WTC11 (cell line): Measurements from ENCODE around the gene SYNGAP1. TPM values are rescaled to one million over a fixed set of nuclear protein-coding genes. Genes with fewer than 3 reads are reported as not detected.
A peak's percentile ranks its signal among the peaks of the same experiment; 100 is the strongest.

Source experiments
- ATAC-seq: fragments of 200-7000 bp; cut with Tn5 transposase; 2 replicates; pipeline ENCODE4 v1.10.0; 2021; ENCODE audit warnings: mild to moderate bottlenecking, moderate library complexity
- CTCF ChIA-PET: fragments of 300-600 bp; sonication (Branson Sonifier 250); formaldehyde crosslinking; loops from one replicate; lab custom pipeline; 2021; ENCODE audit warnings: antibody characterized with exemption; lab: Charles Lee
- POLR2A ChIA-PET: fragments of 350-600 bp; sonication (Branson Sonifier 250); formaldehyde crosslinking; loops from one replicate; lab custom pipeline; 2021; ENCODE audit warnings: antibody characterized with exemption; lab: Charles Lee
- DNase-seq: peaks from one replicate; pipeline ENCODE4 v3.0.0; 2021; ENCODE audit warnings: low spot score
- H3K27ac Mint-ChIP-seq: 2 replicates; pipeline ENCODE4 v1.8.0; 2021; ENCODE audit warnings: mixed read lengths
- H3K27me3 Mint-ChIP-seq: 2 replicates; pipeline ENCODE4 v1.8.0; 2021; ENCODE audit warnings: low read depth, mild to moderate bottlenecking, moderate library complexity, mixed read lengths
- H3K36me3 Mint-ChIP-seq: 2 replicates; pipeline ENCODE4 v1.8.0; 2021; ENCODE audit warnings: mixed read lengths
- H3K4me1 Mint-ChIP-seq: 2 replicates; pipeline ENCODE4 v1.8.0; 2022; ENCODE audit warnings: mixed read lengths
- H3K4me3 Mint-ChIP-seq: 2 replicates; pipeline ENCODE4 v1.8.0; 2021; ENCODE audit warnings: mild to moderate bottlenecking, moderate library complexity, mixed read lengths
- H3K9me3 Mint-ChIP-seq: 2 replicates; pipeline ENCODE4 v1.8.0; 2021; ENCODE audit warnings: mixed read lengths
- FOXJ3 ChIP-seq: sonication (generic); formaldehyde crosslinking; IDR thresholded peaks from 2 replicates; pipeline ENCODE4 v1.9.0; 2021; ENCODE audit warnings: missing genetic modification reagents, mild to moderate bottlenecking, borderline replicate concordance
- FOXK1 ChIP-seq: sonication (generic); formaldehyde crosslinking; IDR thresholded peaks from 2 replicates; pipeline ENCODE4 v1.8.0; 2022; ENCODE audit warnings: mild to moderate bottlenecking, moderate library complexity, missing genetic modification reagents
- MXD4 ChIP-seq: fragments of 250-450 bp; sonication (Bioruptor Pico); IDR thresholded peaks from 2 replicates; pipeline ENCODE4 v1.8.0; 2021; ENCODE audit warnings: mild to moderate bottlenecking, moderate library complexity, borderline replicate concordance
- NFE2L1 ChIP-seq: sonication (generic); formaldehyde crosslinking; IDR thresholded peaks from 2 replicates; pipeline ENCODE4 v1.8.1; 2023; ENCODE audit warnings: missing genetic modification reagents
- NR1H2 ChIP-seq: sonication (generic); formaldehyde crosslinking; IDR thresholded peaks from 2 replicates; pipeline ENCODE4 v1.9.0; 2021; ENCODE audit warnings: mild to moderate bottlenecking, moderate library complexity, missing genetic modification reagents
- TCF7 ChIP-seq: sonication (generic); formaldehyde crosslinking; IDR thresholded peaks from 2 replicates; pipeline ENCODE4 v1.8.0; 2022; ENCODE audit warnings: mild to moderate bottlenecking, low read depth, missing genetic modification reagents, moderate library complexity
- ZNF317 ChIP-seq: sonication (generic); formaldehyde crosslinking; IDR thresholded peaks from 2 replicates; pipeline ENCODE4 v1.8.1; 2023; ENCODE audit warnings: low read depth, mild to moderate bottlenecking, moderate library complexity, missing genetic modification reagents, borderline replicate concordance
- ZNF423 ChIP-seq: fragments of 250-450 bp; sonication (Bioruptor Pico); IDR thresholded peaks from 2 replicates; pipeline ENCODE4 v2.1.2; 2022; ENCODE audit warnings: mild to moderate bottlenecking, moderate library complexity
- ZNF671 ChIP-seq: fragments of 250-450 bp; sonication (Bioruptor Pico); IDR thresholded peaks from 2 replicates; pipeline ENCODE4 v1.8.0; 2021; ENCODE audit warnings: mild to moderate bottlenecking
- total RNA-seq: library from RNA; stranded (reverse); gene quantifications from 3 replicates; pipeline ENCODE4 v1.2.3, GENCODE V29; 2021
- TF ChIP-seq, protein P1 (sequence below): fragments of 250-450 bp; sonication (Bioruptor Pico); IDR thresholded peaks from 2 replicates; pipeline ENCODE4 v1.9.0; 2021; ENCODE audit warnings: mild to moderate bottlenecking
- TF ChIP-seq, protein P2 (sequence below): sonication (generic); formaldehyde crosslinking; conservative IDR thresholded peaks from 2 replicates; pipeline ENCODE4 v1.8.1; 2022; ENCODE audit warnings: mild to moderate bottlenecking, missing genetic modification reagents
- TF ChIP-seq, protein P3 (sequence below): sonication (generic); formaldehyde crosslinking; IDR thresholded peaks from 2 replicates; pipeline ENCODE4 v1.8.0; 2022; ENCODE audit warnings: mild to moderate bottlenecking, missing genetic modification reagents
- TF ChIP-seq, protein P4 (sequence below): fragments of 250-450 bp; sonication (Bioruptor Pico); IDR thresholded peaks from 2 replicates; pipeline ENCODE4 v1.9.0; 2021; ENCODE audit warnings: moderate library complexity, mild to moderate bottlenecking, inconsistent platforms, borderline replicate concordance
- TF ChIP-seq, protein P5 (sequence below): sonication (generic); formaldehyde crosslinking; IDR thresholded peaks from 2 replicates; pipeline ENCODE4 v1.8.1; 2023; ENCODE audit warnings: mild to moderate bottlenecking, missing genetic modification reagents
- TF ChIP-seq, protein P6 (sequence below): fragments of 250-450 bp; sonication (Bioruptor Pico); IDR thresholded peaks from 2 replicates; pipeline ENCODE4 v1.8.0; 2021; ENCODE audit warnings: mild to moderate bottlenecking
- TF ChIP-seq, protein P7 (sequence below): fragments of 250-450 bp; sonication (Bioruptor Pico); IDR thresholded peaks from 2 replicates; pipeline ENCODE4 v2.1.2; 2022; ENCODE audit warnings: mild to moderate bottlenecking, moderate library complexity
- TF ChIP-seq, protein P8 (sequence below): sonication (generic); formaldehyde crosslinking; IDR thresholded peaks from 2 replicates; pipeline ENCODE4 v1.8.1; 2023; ENCODE audit warnings: mild to moderate bottlenecking, missing genetic modification reagents, borderline replicate concordance

SYNGAP1 gene
- total RNA-seq, 1 experiment from 2014 or later = 139 TPM

DNA sequence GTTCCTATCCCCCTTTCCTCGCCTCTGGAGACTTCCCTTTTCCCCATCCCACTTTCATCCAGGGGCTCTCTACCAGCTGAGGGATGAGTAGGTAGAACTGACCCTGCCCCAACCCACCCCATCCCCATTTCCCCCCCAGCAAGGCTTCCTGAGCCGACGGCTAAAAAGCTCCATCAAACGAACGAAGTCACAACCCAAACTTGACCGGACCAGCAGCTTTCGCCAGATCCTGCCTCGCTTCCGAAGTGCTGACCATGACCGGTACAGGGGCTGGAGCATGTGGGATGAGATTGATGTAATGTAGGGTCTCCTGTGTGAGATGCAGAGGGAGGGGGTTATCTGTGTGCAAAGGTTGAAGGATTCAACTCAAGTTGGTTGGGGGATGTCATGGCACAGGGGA lies 12.7 kb downstream of the SYNGAP1 start:
- H3K36me3 Mint-ChIP-seq = peaks cover 26% of the 10 kb centered on the region
- peak overlapping the region; percentile 93 for H3K27ac Mint-ChIP-seq
- H3K27me3 Mint-ChIP-seq = no peaks in the 10 kb centered on the region
- ATAC-seq (no peak), DNase-seq (no peak)
- no peaks in the 10 kb centered on the region for H3K9me3 Mint-ChIP-seq
- CTCF ChIA-PET = interaction anchor here (0.9 to 1.5 kb wide), 4 partner anchors 14 to 155 kb away, joined by 3 to 7 read pairs (median 4); partner anchors contain the start of genes B3GALT4, CUTA and ZBTB9
- no peak for TF ChIP-seq NR1H2
- TF ChIP-seq, protein P1, sequence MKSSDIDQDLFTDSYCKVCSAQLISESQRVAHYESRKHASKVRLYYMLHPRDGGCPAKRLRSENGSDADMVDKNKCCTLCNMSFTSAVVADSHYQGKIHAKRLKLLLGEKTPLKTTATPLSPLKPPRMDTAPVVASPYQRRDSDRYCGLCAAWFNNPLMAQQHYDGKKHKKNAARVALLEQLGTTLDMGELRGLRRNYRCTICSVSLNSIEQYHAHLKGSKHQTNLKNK (CRISPR knock-in tag) = no peak
- TF ChIP-seq, protein P2, sequence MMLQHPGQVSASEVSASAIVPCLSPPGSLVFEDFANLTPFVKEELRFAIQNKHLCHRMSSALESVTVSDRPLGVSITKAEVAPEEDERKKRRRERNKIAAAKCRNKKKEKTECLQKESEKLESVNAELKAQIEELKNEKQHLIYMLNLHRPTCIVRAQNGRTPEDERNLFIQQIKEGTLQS (CRISPR knock-in tag) = no peak
- TF ChIP-seq NFE2L1 = no peak
- no peak for TF ChIP-seq FOXJ3 (CRISPR knock-in tag)
- no peak for TF ChIP-seq FOXK1 (CRISPR knock-in tag)
- TF ChIP-seq, protein P3, sequence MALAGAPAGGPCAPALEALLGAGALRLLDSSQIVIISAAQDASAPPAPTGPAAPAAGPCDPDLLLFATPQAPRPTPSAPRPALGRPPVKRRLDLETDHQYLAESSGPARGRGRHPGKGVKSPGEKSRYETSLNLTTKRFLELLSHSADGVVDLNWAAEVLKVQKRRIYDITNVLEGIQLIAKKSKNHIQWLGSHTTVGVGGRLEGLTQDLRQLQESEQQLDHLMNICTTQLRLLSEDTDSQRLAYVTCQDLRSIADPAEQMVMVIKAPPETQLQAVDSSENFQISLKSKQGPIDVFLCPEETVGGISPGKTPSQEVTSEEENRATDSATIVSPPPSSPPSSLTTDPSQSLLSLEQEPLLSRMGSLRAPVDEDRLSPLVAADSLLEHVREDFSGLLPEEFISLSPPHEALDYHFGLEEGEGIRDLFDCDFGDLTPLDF = no peak
- TF ChIP-seq, protein P4, sequence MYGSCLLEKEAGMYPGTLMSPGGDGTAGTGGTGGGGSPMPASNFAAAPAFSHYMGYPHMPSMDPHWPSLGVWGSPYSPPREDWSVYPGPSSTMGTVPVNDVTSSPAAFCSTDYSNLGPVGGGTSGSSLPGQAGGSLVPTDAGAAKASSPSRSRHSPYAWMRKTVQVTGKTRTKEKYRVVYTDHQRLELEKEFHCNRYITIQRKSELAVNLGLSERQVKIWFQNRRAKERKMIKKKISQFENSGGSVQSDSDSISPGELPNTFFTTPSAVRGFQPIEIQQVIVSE (CRISPR knock-in tag) = no peak
- no peak for TF ChIP-seq ZNF317
- TF ChIP-seq, protein P5, sequence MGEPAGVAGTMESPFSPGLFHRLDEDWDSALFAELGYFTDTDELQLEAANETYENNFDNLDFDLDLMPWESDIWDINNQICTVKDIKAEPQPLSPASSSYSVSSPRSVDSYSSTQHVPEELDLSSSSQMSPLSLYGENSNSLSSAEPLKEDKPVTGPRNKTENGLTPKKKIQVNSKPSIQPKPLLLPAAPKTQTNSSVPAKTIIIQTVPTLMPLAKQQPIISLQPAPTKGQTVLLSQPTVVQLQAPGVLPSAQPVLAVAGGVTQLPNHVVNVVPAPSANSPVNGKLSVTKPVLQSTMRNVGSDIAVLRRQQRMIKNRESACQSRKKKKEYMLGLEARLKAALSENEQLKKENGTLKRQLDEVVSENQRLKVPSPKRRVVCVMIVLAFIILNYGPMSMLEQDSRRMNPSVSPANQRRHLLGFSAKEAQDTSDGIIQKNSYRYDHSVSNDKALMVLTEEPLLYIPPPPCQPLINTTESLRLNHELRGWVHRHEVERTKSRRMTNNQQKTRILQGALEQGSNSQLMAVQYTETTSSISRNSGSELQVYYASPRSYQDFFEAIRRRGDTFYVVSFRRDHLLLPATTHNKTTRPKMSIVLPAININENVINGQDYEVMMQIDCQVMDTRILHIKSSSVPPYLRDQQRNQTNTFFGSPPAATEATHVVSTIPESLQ (CRISPR knock-in tag) = no peak
- TF ChIP-seq, protein P6, sequence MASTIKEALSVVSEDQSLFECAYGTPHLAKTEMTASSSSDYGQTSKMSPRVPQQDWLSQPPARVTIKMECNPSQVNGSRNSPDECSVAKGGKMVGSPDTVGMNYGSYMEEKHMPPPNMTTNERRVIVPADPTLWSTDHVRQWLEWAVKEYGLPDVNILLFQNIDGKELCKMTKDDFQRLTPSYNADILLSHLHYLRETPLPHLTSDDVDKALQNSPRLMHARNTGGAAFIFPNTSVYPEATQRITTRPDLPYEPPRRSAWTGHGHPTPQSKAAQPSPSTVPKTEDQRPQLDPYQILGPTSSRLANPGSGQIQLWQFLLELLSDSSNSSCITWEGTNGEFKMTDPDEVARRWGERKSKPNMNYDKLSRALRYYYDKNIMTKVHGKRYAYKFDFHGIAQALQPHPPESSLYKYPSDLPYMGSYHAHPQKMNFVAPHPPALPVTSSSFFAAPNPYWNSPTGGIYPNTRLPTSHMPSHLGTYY (CRISPR knock-in tag) = no peak
- TF ChIP-seq, protein P7, sequence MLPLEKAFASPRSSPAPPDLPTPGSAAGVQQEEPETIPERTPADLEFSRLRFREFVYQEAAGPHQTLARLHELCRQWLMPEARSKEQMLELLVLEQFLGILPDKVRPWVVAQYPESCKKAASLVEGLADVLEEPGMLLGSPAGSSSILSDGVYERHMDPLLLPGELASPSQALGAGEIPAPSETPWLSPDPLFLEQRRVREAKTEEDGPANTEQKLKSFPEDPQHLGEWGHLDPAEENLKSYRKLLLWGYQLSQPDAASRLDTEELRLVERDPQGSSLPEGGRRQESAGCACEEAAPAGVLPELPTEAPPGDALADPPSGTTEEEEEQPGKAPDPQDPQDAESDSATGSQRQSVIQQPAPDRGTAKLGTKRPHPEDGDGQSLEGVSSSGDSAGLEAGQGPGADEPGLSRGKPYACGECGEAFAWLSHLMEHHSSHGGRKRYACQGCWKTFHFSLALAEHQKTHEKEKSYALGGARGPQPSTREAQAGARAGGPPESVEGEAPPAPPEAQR (CRISPR knock-in tag) = no peak
- no peak for TF ChIP-seq TCF7
- TF ChIP-seq ZNF671 = no peak
- no peak for TF ChIP-seq ZNF423 (CRISPR knock-in tag)
- TF ChIP-seq, protein P8, sequence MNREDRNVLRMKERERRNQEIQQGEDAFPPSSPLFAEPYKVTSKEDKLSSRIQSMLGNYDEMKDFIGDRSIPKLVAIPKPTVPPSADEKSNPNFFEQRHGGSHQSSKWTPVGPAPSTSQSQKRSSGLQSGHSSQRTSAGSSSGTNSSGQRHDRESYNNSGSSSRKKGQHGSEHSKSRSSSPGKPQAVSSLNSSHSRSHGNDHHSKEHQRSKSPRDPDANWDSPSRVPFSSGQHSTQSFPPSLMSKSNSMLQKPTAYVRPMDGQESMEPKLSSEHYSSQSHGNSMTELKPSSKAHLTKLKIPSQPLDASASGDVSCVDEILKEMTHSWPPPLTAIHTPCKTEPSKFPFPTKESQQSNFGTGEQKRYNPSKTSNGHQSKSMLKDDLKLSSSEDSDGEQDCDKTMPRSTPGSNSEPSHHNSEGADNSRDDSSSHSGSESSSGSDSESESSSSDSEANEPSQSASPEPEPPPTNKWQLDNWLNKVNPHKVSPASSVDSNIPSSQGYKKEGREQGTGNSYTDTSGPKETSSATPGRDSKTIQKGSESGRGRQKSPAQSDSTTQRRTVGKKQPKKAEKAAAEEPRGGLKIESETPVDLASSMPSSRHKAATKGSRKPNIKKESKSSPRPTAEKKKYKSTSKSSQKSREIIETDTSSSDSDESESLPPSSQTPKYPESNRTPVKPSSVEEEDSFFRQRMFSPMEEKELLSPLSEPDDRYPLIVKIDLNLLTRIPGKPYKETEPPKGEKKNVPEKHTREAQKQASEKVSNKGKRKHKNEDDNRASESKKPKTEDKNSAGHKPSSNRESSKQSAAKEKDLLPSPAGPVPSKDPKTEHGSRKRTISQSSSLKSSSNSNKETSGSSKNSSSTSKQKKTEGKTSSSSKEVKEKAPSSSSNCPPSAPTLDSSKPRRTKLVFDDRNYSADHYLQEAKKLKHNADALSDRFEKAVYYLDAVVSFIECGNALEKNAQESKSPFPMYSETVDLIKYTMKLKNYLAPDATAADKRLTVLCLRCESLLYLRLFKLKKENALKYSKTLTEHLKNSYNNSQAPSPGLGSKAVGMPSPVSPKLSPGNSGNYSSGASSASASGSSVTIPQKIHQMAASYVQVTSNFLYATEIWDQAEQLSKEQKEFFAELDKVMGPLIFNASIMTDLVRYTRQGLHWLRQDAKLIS = no peak
- TF ChIP-seq MXD4 = no peak
- POLR2A ChIA-PET = interaction anchor here (0.8 to 4.1 kb wide), 2 partner anchors 22 to 161 kb away, joined by 3 to 26 read pairs; partner anchors contain the start of genes RPS18, VPS52 and ZBTB9
- peaks cover 53% of the 10 kb centered on the region for H3K4me1 Mint-ChIP-seq
- H3K4me3 Mint-ChIP-seq = peak overlapping the region; percentile 71
